ENCODE measurements around the gene PDGFD.

Gene PDGFD

GRCh38 chr11:104165014-104165413 is 1.1 kb upstream of the PDGFD start:
- no peak overlapping the region for H3K4me3 ChIP-seq (ENCODE audit: severe bottlenecking)
- no peaks in the 10 kb centered on the region for H3K9me3 ChIP-seq (ENCODE audit: severe bottlenecking)
- no peak for ATAC-seq (ENCODE audit: low read depth)
- no peak for TF ChIP-seq CTCF (IDR thresholded peaks at IDR 0.05; ENCODE audit: poor library complexity, severe bottlenecking)
- no peaks in the 10 kb centered on the region for H3K36me3 ChIP-seq (ENCODE audit: low read depth)
- H3K4me1 ChIP-seq (ENCODE audit: insufficient read depth, poor library complexity, severe bottlenecking): no peaks in the 10 kb centered on the region
- H3K27ac ChIP-seq (ENCODE audit: poor library complexity, severe bottlenecking): no peak overlapping the region
- DNase-seq (ENCODE audit: low spot score): no peak
- H3K27me3 ChIP-seq (ENCODE audit: insufficient read depth, poor library complexity, severe bottlenecking): no peaks in the 10 kb centered on the region

- ATAC-seq (ENCODE audit: low read depth) (0 out of 3 replicates have a peak, but pooled peaks have one; percentile 22), DNase-seq (ENCODE audit: low spot score) (no peak)
- H3K36me3 ChIP-seq (ENCODE audit: low read depth): no peaks in the 10 kb centered on the region
- no peak for TF ChIP-seq CTCF (IDR thresholded peaks at IDR 0.05; ENCODE audit: poor library complexity, severe bottlenecking)
- H3K27ac ChIP-seq (ENCODE audit: poor library complexity, severe bottlenecking): no peak overlapping the region
- H3K4me1 ChIP-seq (ENCODE audit: insufficient read depth, poor library complexity, severe bottlenecking): no peaks in the 10 kb centered on the region
- no peaks in the 10 kb centered on the region for H3K9me3 ChIP-seq (ENCODE audit: severe bottlenecking)
- peak overlapping the region; percentile 27 for H3K4me3 ChIP-seq (ENCODE audit: severe bottlenecking)
- no peaks in the 10 kb centered on the region for H3K27me3 ChIP-seq (ENCODE audit: insufficient read depth, poor library complexity, severe bottlenecking)
These were observed 583 bp downstream of the PDGFD start for GRCh38 chr11:104163100-104164027.

GRCh38 chr11:104161751-104162450 is 2.0 kb downstream of the PDGFD start:
- DNase-seq (ENCODE audit: low spot score): no peak
- TF ChIP-seq CTCF (IDR thresholded peaks at IDR 0.05; ENCODE audit: poor library complexity, severe bottlenecking): no peak
- Histone ChIP-seq H3K27ac (ENCODE audit: poor library complexity, severe bottlenecking) (no peak overlapping the region), H3K4me1 (ENCODE audit: insufficient read depth, poor library complexity, severe bottlenecking) (no peaks in the 10 kb centered on the region), H3K36me3 (ENCODE audit: low read depth) (no peaks in the 10 kb centered on the region), H3K9me3 (ENCODE audit: severe bottlenecking) (no peaks in the 10 kb centered on the region), H3K4me3 (ENCODE audit: severe bottlenecking) (no peak overlapping the region), H3K27me3 (ENCODE audit: insufficient read depth, poor library complexity, severe bottlenecking) (no peaks in the 10 kb centered on the region)
- ATAC-seq (ENCODE audit: low read depth): no peak

GRCh38 chr11:104159356-104159755 is 4.6 kb downstream of the PDGFD start:
- Histone ChIP-seq H3K27me3 (ENCODE audit: insufficient read depth, poor library complexity, severe bottlenecking) (no peaks in the 10 kb centered on the region), H3K4me3 (ENCODE audit: severe bottlenecking) (no peak overlapping the region), H3K36me3 (ENCODE audit: low read depth) (no peaks in the 10 kb centered on the region), H3K27ac (ENCODE audit: poor library complexity, severe bottlenecking) (no peak overlapping the region), H3K9me3 (ENCODE audit: severe bottlenecking) (no peaks in the 10 kb centered on the region), H3K4me1 (ENCODE audit: insufficient read depth, poor library complexity, severe bottlenecking) (no peaks in the 10 kb centered on the region)
- TF ChIP-seq CTCF (IDR thresholded peaks at IDR 0.05; ENCODE audit: poor library complexity, severe bottlenecking): no peak
- DNase-seq (ENCODE audit: low spot score): no peak
- no peak for ATAC-seq (ENCODE audit: low read depth)
